B cell (primary cell): ENCODE results near the gene CEACAM16. TPM values are rescaled to one million over a fixed set of nuclear protein-coding genes. Genes with fewer than 3 reads are reported as not detected.

Source experiments
- ATAC-seq: fragments of 200-7000 bp; cut with Tn5 transposase; one replicate; pipeline ENCODE4 v1.10.0; 2021; ENCODE audit warnings: low read depth, mild to moderate bottlenecking, moderate number of reproducible peaks, moderate library complexity
- CTCF ChIA-PET: fragments of 350-600 bp; sonication (Branson Sonifier 250); formaldehyde crosslinking; loops from one replicate; lab custom pipeline; 2021; ENCODE audit warnings: antibody characterized with exemption, inconsistent platforms; lab: Charles Lee
- POLR2A ChIA-PET: fragments of 350-600 bp; sonication (Branson Sonifier 250); formaldehyde crosslinking; loops from one replicate; lab custom pipeline; 2021; ENCODE audit warnings: antibody characterized with exemption; lab: Charles Lee
- DNase-seq: peaks from one replicate; pipeline ENCODE4 v3.0.0; 2013
- H2AFZ ChIP-seq: 2 replicates; pipeline ENCODE4 v1.6.1; 2012; ENCODE audit warnings: mild to moderate bottlenecking, low read depth, low read length; ENCODE audit not compliant: insufficient read depth, poor library complexity, severe bottlenecking
- H3K27ac ChIP-seq, 2 donors: 1 replicate in 1 of 2; 2 replicates in 1 of 2; pipeline ENCODE4 v1.5.1; 2012 to 2013; ENCODE audit warnings: low read length in 2 of 2, mild to moderate bottlenecking in 2 of 2, moderate library complexity in 1 of 2
- H3K27me3 ChIP-seq, 4 experiments: fragments of 200-600 bp in 1 of 4; sonication (generic) in 1 of 4; replicated peaks in 1 of 4; 1 replicate in 2 of 4; 2 replicates in 2 of 4; pipeline versions ENCODE4 v1.6.1 to v1.7.0; 2013 to 2016; ENCODE audit warnings: low read length in 3 of 4, mild to moderate bottlenecking in 2 of 4, mixed read lengths in 1 of 4, moderate library complexity in 1 of 4; ENCODE audit not compliant: insufficient read depth in 4 of 4, control insufficient read depth in 3 of 4; ENCODE audit errors: control extremely low read depth in 1 of 4
- H3K36me3 ChIP-seq, 2 experiments: replicated peaks in 1 of 2; 1 replicate in 1 of 2; 2 replicates in 1 of 2; pipeline versions ENCODE4 v1.6.1 to v1.7.1; 2013; ENCODE audit warnings: low read length in 1 of 2; ENCODE audit not compliant: insufficient read depth in 2 of 2, control insufficient read depth in 1 of 2; ENCODE audit errors: control extremely low read depth in 1 of 2, extremely low read depth in 1 of 2
- H3K4me1 ChIP-seq, 2 donors: fragments of 200-600 bp in 1 of 2; sonication (generic) in 1 of 2; 1 replicate in 1 of 2; 2 replicates in 1 of 2; pipeline versions ENCODE4 v1.5.1 to v1.6.1; 2013 to 2017; ENCODE audit warnings: low read length in 2 of 2; ENCODE audit not compliant: control insufficient read depth in 2 of 2, insufficient read depth in 2 of 2
- H3K4me2 ChIP-seq: replicated peaks from 2 replicates; pipeline ENCODE3; 2012; ENCODE audit warnings: mild to moderate bottlenecking, low read depth, low read length; ENCODE audit not compliant: poor library complexity, severe bottlenecking
- H3K4me3 ChIP-seq, 5 experiments: fragments of 200-600 bp in 1 of 5; sonication (generic) in 1 of 5; 1 replicate in 3 of 5; 2 replicates in 2 of 5; pipeline versions ENCODE4 v1.5.1 to v1.7.0; 2011 to 2016; ENCODE audit warnings: low read length in 4 of 5, mild to moderate bottlenecking in 4 of 5, low read depth in 2 of 5, control low read depth in 1 of 5, moderate library complexity in 1 of 5; ENCODE audit not compliant: insufficient read depth in 1 of 5; ENCODE audit errors: control extremely low read depth in 1 of 5, extremely low read depth in 1 of 5
- H3K79me2 ChIP-seq: fragments of 200-600 bp; sonication (generic); one replicate; pipeline ENCODE4 v1.6.0; 2016; ENCODE audit warnings: low read length; ENCODE audit not compliant: control insufficient read depth, insufficient read depth
- H3K9ac ChIP-seq: fragments of 200-600 bp; sonication (generic); 2 replicates; pipeline ENCODE4 v1.6.1; 2017; ENCODE audit warnings: mild to moderate bottlenecking, low read length, moderate library complexity
- H3K9me3 ChIP-seq, 3 donors: one replicate each; pipeline versions ENCODE4 v1.6.1 to v1.7.1; 2013; ENCODE audit warnings: low read length in 2 of 3; ENCODE audit not compliant: control insufficient read depth in 2 of 3, insufficient read depth in 1 of 3; ENCODE audit errors: control extremely low read depth in 1 of 3
- H4K20me1 ChIP-seq: 2 replicates; pipeline ENCODE4 v1.6.0; 2012; ENCODE audit warnings: mild to moderate bottlenecking, low read length; ENCODE audit not compliant: insufficient read depth, control insufficient read depth, poor library complexity, severe bottlenecking
- H3K27ac Mint-ChIP-seq: one replicate; pipeline ENCODE4 v1.8.0; 2021; ENCODE audit warnings: mixed read lengths
- H3K27me3 Mint-ChIP-seq: one replicate; pipeline ENCODE4 v1.8.0; 2021; ENCODE audit warnings: mixed read lengths
- H3K4me1 Mint-ChIP-seq: one replicate; pipeline ENCODE4 v1.8.0; 2021; ENCODE audit warnings: mixed read lengths
- H3K4me3 Mint-ChIP-seq: one replicate; pipeline ENCODE4 v1.8.0; 2021; ENCODE audit warnings: mixed read lengths
- H3K9me3 Mint-ChIP-seq: one replicate; pipeline ENCODE4 v1.8.0; 2022; ENCODE audit warnings: mixed read lengths; ENCODE audit not compliant: insufficient read depth
- CTCF ChIP-seq: fragments of 200-600 bp; IDR thresholded peaks from one replicate; pipeline ENCODE4 v1.8.0; 2022; ENCODE audit warnings: antibody characterized with exemption, mild to moderate bottlenecking
- EZH2 ChIP-seq: IDR thresholded peaks from 2 replicates; pipeline ENCODE4 v1.6.1; 2012; ENCODE audit warnings: borderline replicate concordance, low read depth, mild to moderate bottlenecking, moderate library complexity, low read length; ENCODE audit not compliant: insufficient read depth, poor library complexity, severe bottlenecking
- WGBS: methylation state at CpG from one replicate; pipeline ENCODE4 v1.1.5; 2013; ENCODE audit warnings: missing lambda C conversion rate; ENCODE audit not compliant: insufficient coverage; 5-methylcytosine and 5-hydroxymethylcytosine counted together
- intact Hi-C: fragments of 100-400 bp; cut with micrococcal nuclease; formaldehyde crosslinking; loops from one replicate; pipeline ENCODE4 v1.10.0; 2022
- polyA plus RNA-seq: library from polyadenylated mRNA; depleted of rRNA; stranded (reverse); fragments of >200 nt; gene quantifications from 2 replicates; pipeline ENCODE4 v1.2.3, GENCODE V29; 2012
- total RNA-seq, 2 donors: library from RNA; stranded (reverse); fragments of 120-200 nt in 1 of 2; gene quantifications; 1 replicate in 1 of 2; 2 replicates in 1 of 2; pipeline versions ENCODE4 v1.2.3 to v1.2.4, GENCODE V29; 2013 to 2022

The CEACAM16 gene
- total and polyA plus RNA-seq, 2 donors (not counting 1 experiment from before 2014, with no cell fraction given): not detected

DNA sequence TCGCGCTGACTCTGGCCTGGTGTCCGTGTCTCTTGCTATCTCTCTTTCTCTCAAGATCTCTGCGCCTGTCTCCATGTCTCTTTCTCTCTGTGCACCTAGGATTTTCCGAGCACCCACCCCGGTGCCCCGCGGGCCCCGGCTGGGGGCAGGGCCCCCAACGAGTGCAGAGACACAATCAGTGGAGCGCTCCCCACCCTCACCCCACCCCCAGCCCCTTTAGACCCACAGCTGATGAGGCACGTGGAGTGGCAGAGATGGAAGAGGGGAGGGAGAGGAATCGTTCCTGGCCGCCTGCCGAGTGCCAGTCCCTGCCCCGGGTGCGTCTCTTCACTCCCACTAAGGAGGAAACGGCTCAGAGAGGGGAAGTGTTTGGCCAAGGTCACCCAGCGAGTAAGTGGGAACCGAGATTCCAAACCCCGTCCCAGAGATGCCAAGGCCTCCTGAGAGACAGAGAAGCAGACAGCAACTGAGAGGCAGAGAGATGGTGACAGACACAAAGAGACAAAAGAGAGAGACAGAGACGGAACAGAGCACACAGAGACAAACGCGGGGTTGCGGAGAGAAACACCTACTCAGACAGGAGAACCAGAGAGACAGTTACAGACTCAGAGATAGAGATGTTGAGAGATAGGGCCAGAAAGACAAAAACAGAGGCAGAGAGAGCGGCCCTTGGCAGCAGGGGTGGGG, 48.9 kb downstream of the CEACAM16 start:
- DNase-seq: no peak
- Mint-ChIP-seq H3K9me3 (no peaks in the 10 kb centered on the region), H3K4me1 (peaks cover 54% of the 10 kb centered on the region), H3K27ac (peak overlapping the region; percentile 93), H3K4me3 (peak overlapping the region; percentile 95), H3K27me3 (no peaks in the 10 kb centered on the region)
- peaks cover 2 to 9% of the 10 kb centered on the region in 2 experiments for H3K36me3 ChIP-seq
- intact Hi-C loops: loop anchor here (1.0 kb wide), 3 partner anchors 22 to 94 kb away; no protein-coding TSS in a partner anchor
- H2AFZ ChIP-seq: peak overlapping the region; percentile 63
- no peaks in the 10 kb centered on the region for H4K20me1 ChIP-seq
- TF ChIP-seq EZH2 (no peak), CTCF (no peak)
- H3K9me3 ChIP-seq: no peaks in the 10 kb centered on the region
- ChIA-PET CTCF (no interaction called here), POLR2A (interaction anchor here (0.5 to 1.0 kb wide), 2 partner anchors 22 to 142 kb away, joined by 3 to 5 read pairs; no protein-coding TSS in a partner anchor)
- H3K27me3 ChIP-seq: no peaks in the 10 kb centered on the region
- H3K4me3 ChIP-seq: peak overlapping the region; percentile 58 to 95 (median 81)
- H3K9ac ChIP-seq: peak overlapping the region; percentile 72
- no peaks in the 10 kb centered on the region for H3K79me2 ChIP-seq
- 0% methylated on average over 16 of the region's 26 CpGs for WGBS
- peaks cover 49 to 59% of the 10 kb centered on the region in 2 donors for H3K4me1 ChIP-seq
- ATAC-seq: peak; percentile 1
- peak overlapping the region; percentile 84 to 89 for H3K27ac ChIP-seq
- peak overlapping the region; percentile 86 for H3K4me2 ChIP-seq
